ENCODE results near the gene GALNT12.

Gene GALNT12

GRCh38 chr9:98783518-98784226 is 23.8 kb upstream of the GALNT12 start:
- no peak for DNase-seq (ENCODE audit: low read depth in 2 of 2)

- no peak for DNase-seq (ENCODE audit: low read depth in 2 of 2)
Measured at GRCh38 chr9:98784831-98785806, 22.4 kb upstream of the GALNT12 start.

GRCh38 chr9:98786750-98787510 is 20.5 kb upstream of the GALNT12 start:
- DNase-seq (ENCODE audit: low read depth in 2 of 2), result no peak

GRCh38 chr9:98787766-98788335 is 19.6 kb upstream of the GALNT12 start:
- DNase-seq (ENCODE audit: low read depth in 2 of 2), result no peak

GRCh38 chr9:98789483-98790133 is 17.9 kb upstream of the GALNT12 start:
- DNase-seq (ENCODE audit: low read depth in 2 of 2), result no peak

- no peak for DNase-seq (ENCODE audit: low read depth in 2 of 2)
Measured at GRCh38 chr9:98790134-98790841, 17.2 kb upstream of the GALNT12 start.

- peak in 1 of 2 donors; percentile 14 for DNase-seq (ENCODE audit: low read depth in 2 of 2)
Measured at GRCh38 chr9:98790842-98791607, 16.4 kb upstream of the GALNT12 start.

- DNase-seq (ENCODE audit: low read depth in 2 of 2), result no peak
Measured at GRCh38 chr9:98791608-98792490, 15.6 kb upstream of the GALNT12 start.

- no peak for DNase-seq (ENCODE audit: low read depth in 2 of 2)
Measured at GRCh38 chr9:98793031-98793430, 14.4 kb upstream of the GALNT12 start.

GRCh38 chr9:98794802-98795201 is 12.7 kb upstream of the GALNT12 start:
- no peak for DNase-seq (ENCODE audit: low read depth in 2 of 2)

GRCh38 chr9:98795295-98795955 is 12.0 kb upstream of the GALNT12 start:
- no peak for DNase-seq (ENCODE audit: low read depth in 2 of 2)

GRCh38 chr9:98795970-98796363 is 11.5 kb upstream of the GALNT12 start:
- DNase-seq (ENCODE audit: low read depth in 2 of 2), result no peak

GRCh38 chr9:98796364-98797101 is 10.9 kb upstream of the GALNT12 start, which contains the start of gene ANKS6:
TSS of gene ANKS6 (minus strand) at chr9:98796555. CDS start at chr9:98796491, 64 bp downstream.
- DNase-seq (ENCODE audit: low read depth in 2 of 2), result peak; percentile 53 to 72

- DNase-seq (ENCODE audit: low read depth in 2 of 2), result no peak
Measured at GRCh38 chr9:98797491-98797890, 10.0 kb upstream of the GALNT12 start.

GRCh38 chr9:98798254-98798653 is 9.2 kb upstream of the GALNT12 start:
- no peak for DNase-seq (ENCODE audit: low read depth in 2 of 2)

- DNase-seq (ENCODE audit: low read depth in 2 of 2), result no peak
Measured at GRCh38 chr9:98801561-98801960, 5.9 kb upstream of the GALNT12 start.

- DNase-seq (ENCODE audit: low read depth in 2 of 2), result no peak
Measured at GRCh38 chr9:98801969-98802371, 5.5 kb upstream of the GALNT12 start.

Data from stimulated activated CD8-positive, alpha-beta memory T cell treated with anti-CD3 and anti-CD28 coated beads, Interleukin-15, amount 100 ng/mL, for 4 hours (primary cell).